IMR-90 (cell line): Measurements from ENCODE around the gene R3HDM4. TPM values are rescaled to one million over a fixed set of nuclear protein-coding genes. Genes with fewer than 3 reads are reported as not detected.

ENCODE experiments used
- ATAC-seq: fragments of 200-7000 bp; cut with Tn5 transposase; 2 replicates; pipeline ENCODE4 v1.9.1; 2020; ENCODE audit warnings: low read depth, mild to moderate bottlenecking, moderate library complexity
- BruUV-seq: library from RNA; stranded (reverse); fragments of 400-500 nt; replicated peaks from 2 replicates; lab custom pipeline; 2021; lab: Mats Ljungman, UMichigan
- CTCF ChIA-PET: fragments of 300-600 bp; formaldehyde crosslinking; extraction: SDS; loops from one replicate; lab custom pipeline; 2021; ENCODE audit warnings: antibody characterized with exemption; lab: Yijun Ruan, JAX
- POLR2A ChIA-PET: fragments of 300-600 bp; sonication (Branson Sonifier 250); formaldehyde crosslinking; loops from one replicate; lab custom pipeline; 2022; ENCODE audit warnings: antibody characterized with exemption; ENCODE audit not compliant: unreplicated experiment; lab: Charles Lee
- DNase-seq: peaks from one replicate; pipeline ENCODE4 v3.0.0; 2013
- H2AFZ ChIP-seq: replicated peaks from 2 replicates; pipeline ENCODE3; 2013; ENCODE audit warnings: low read length, mild to moderate bottlenecking; ENCODE audit not compliant: poor library complexity
- H2AK5ac ChIP-seq: 2 replicates; pipeline ENCODE4 v1.6.1; 2013; ENCODE audit warnings: low read depth, low read length, inconsistent platforms
- H2AK9ac ChIP-seq: replicated peaks from 2 replicates; pipeline ENCODE3; 2013; ENCODE audit warnings: mild to moderate bottlenecking, low read depth, low read length, moderate library complexity; ENCODE audit not compliant: poor library complexity
- H2BK120ac ChIP-seq: 2 replicates; pipeline ENCODE4 v1.6.1; 2013; ENCODE audit warnings: low read depth, low read length, inconsistent platforms
- H2BK15ac ChIP-seq: 3 replicates; pipeline ENCODE4 v1.6.1; 2013; ENCODE audit warnings: low read depth, low read length, inconsistent platforms
- H2BK20ac ChIP-seq: 2 replicates; pipeline ENCODE4 v1.6.1; 2013; ENCODE audit warnings: low read depth, mild to moderate bottlenecking, inconsistent platforms, low read length, moderate library complexity
- H2BK5ac ChIP-seq: 2 replicates; pipeline ENCODE4 v1.6.1; 2013; ENCODE audit warnings: mild to moderate bottlenecking, low read depth, low read length, inconsistent platforms; ENCODE audit not compliant: poor library complexity, severe bottlenecking
- H3K14ac ChIP-seq: replicated peaks from 2 replicates; pipeline ENCODE4 v1.6.1; 2013; ENCODE audit warnings: low read depth, low read length, inconsistent platforms
- H3K18ac ChIP-seq: 2 replicates; pipeline ENCODE4 v1.6.1; 2013; ENCODE audit warnings: low read depth, low read length, control low read depth
- H3K23ac ChIP-seq: 2 replicates; pipeline ENCODE4 v1.6.1; 2013; ENCODE audit warnings: low read depth, low read length, inconsistent platforms
- H3K27ac ChIP-seq: 2 replicates; pipeline ENCODE4 v1.5.1; 2013; ENCODE audit warnings: mild to moderate bottlenecking, control low read depth, low read length; ENCODE audit not compliant: insufficient read depth
- H3K27me3 ChIP-seq: 2 replicates; pipeline ENCODE4 v1.6.1; 2013; ENCODE audit warnings: low read length; ENCODE audit not compliant: control insufficient read depth, insufficient read depth
- H3K36me3 ChIP-seq: 2 replicates; pipeline ENCODE4 v1.6.1; 2013; ENCODE audit warnings: low read length, mixed read lengths; ENCODE audit not compliant: control insufficient read depth, insufficient read depth
- H3K4ac ChIP-seq: 2 replicates; pipeline ENCODE4 v1.6.1; 2013; ENCODE audit warnings: low read depth, low read length, inconsistent platforms
- H3K4me1 ChIP-seq: 2 replicates; pipeline ENCODE4 v1.6.1; 2013; ENCODE audit warnings: low read length, mixed read lengths; ENCODE audit not compliant: control insufficient read depth, insufficient read depth
- H3K4me2 ChIP-seq: 2 replicates; pipeline ENCODE4 v1.6.1; 2013; ENCODE audit warnings: low read depth, mild to moderate bottlenecking, control low read depth, low read length, moderate library complexity
- H3K4me3 ChIP-seq: 2 replicates; pipeline ENCODE4 v1.5.1; 2013; ENCODE audit warnings: low read depth, mild to moderate bottlenecking, control low read depth, low read length, moderate library complexity; ENCODE audit not compliant: insufficient read depth
- H3K56ac ChIP-seq: 2 replicates; pipeline ENCODE4 v1.6.1; 2013; ENCODE audit warnings: low read length, inconsistent platforms; ENCODE audit not compliant: insufficient read depth; ENCODE audit errors: extremely low read depth
- H3K79me1 ChIP-seq, 2 experiments: 2 replicates each; pipeline ENCODE4 v1.6.1; 2013; ENCODE audit warnings: low read length in 2 of 2, inconsistent platforms in 1 of 2, low read depth in 1 of 2
- H3K9ac ChIP-seq: 2 replicates; pipeline ENCODE4 v1.6.1; 2013; ENCODE audit warnings: low read depth, low read length, control low read depth
- H3K9me1 ChIP-seq: 2 replicates; pipeline ENCODE4 v1.6.1; 2013; ENCODE audit warnings: low read length, inconsistent platforms; ENCODE audit not compliant: insufficient read depth
- H3K9me3 ChIP-seq: 2 replicates; pipeline ENCODE4 v1.6.1; 2013; ENCODE audit warnings: low read length; ENCODE audit not compliant: control insufficient read depth, insufficient read depth
- H4K20me1 ChIP-seq: 2 replicates; pipeline ENCODE4 v1.6.1; 2013; ENCODE audit warnings: low read length, inconsistent platforms; ENCODE audit not compliant: insufficient read depth
- H4K5ac ChIP-seq: 2 replicates; pipeline ENCODE4 v1.6.1; 2013; ENCODE audit warnings: mild to moderate bottlenecking, low read depth, low read length, control low read depth
- H4K8ac ChIP-seq, 2 experiments: 2 replicates each; pipeline ENCODE4 v1.6.1; 2013; ENCODE audit warnings: low read depth in 2 of 2, low read length in 2 of 2, control low read depth in 1 of 2, inconsistent platforms in 1 of 2
- H4K91ac ChIP-seq: 2 replicates; pipeline ENCODE4 v1.6.1; 2013; ENCODE audit warnings: low read depth, low read length, inconsistent platforms; ENCODE audit not compliant: insufficient read depth
- BHLHE40 ChIP-seq: fragments of 150-350 bp; IDR thresholded peaks from 2 replicates; pipeline ENCODE4 v1.6.1; 2016; ENCODE audit warnings: mild to moderate bottlenecking, low read depth, low read length
- CEBPB ChIP-seq: IDR thresholded peaks from 2 replicates; pipeline ENCODE4 v1.6.1; 2012; ENCODE audit warnings: low read depth, low read length, improper control_type of control experiment
- CTCF ChIP-seq: conservative IDR thresholded peaks from 2 replicates; pipeline ENCODE4 v1.5.1; 2012; ENCODE audit warnings: mild to moderate bottlenecking, low read depth, low read length, improper control_type of control experiment
- FOS ChIP-seq: fragments of 150-350 bp; IDR thresholded peaks from 2 replicates; pipeline ENCODE4 v1.6.1; 2016; ENCODE audit warnings: low read depth, low read length
- MAFK ChIP-seq: IDR thresholded peaks from 2 replicates; pipeline ENCODE4 v1.6.1; 2012; ENCODE audit warnings: low read depth, low read length, improper control_type of control experiment
- MAZ ChIP-seq: IDR thresholded peaks from 2 replicates; pipeline ENCODE4 v1.6.1; 2012; ENCODE audit warnings: low read depth, mild to moderate bottlenecking, low read length, improper control_type of control experiment, moderate library complexity, borderline replicate concordance
- MXI1 ChIP-seq: IDR thresholded peaks from 2 replicates; pipeline ENCODE4 v1.6.1; 2012; ENCODE audit warnings: low read depth, mild to moderate bottlenecking, low read length, moderate library complexity, borderline replicate concordance
- NFE2L2 ChIP-seq: fragments of 150-350 bp; IDR thresholded peaks from 2 replicates; pipeline ENCODE4 v1.6.1; 2016; ENCODE audit warnings: low read depth, mild to moderate bottlenecking, low read length
- POLR2A ChIP-seq: IDR thresholded peaks from 2 replicates; pipeline ENCODE4 v1.6.1; 2012; ENCODE audit warnings: mild to moderate bottlenecking, low read depth, low read length
- RAD21 ChIP-seq: IDR thresholded peaks from 2 replicates; pipeline ENCODE4 v1.6.1; 2012; ENCODE audit warnings: low read length, improper control_type of control experiment
- RCOR1 ChIP-seq: IDR thresholded peaks from 2 replicates; pipeline ENCODE4 v1.6.1; 2012; ENCODE audit warnings: mild to moderate bottlenecking, low read length, improper control_type of control experiment; ENCODE audit not compliant: insufficient replicate concordance
- RFX5 ChIP-seq: IDR thresholded peaks from 2 replicates; pipeline ENCODE4 v1.8.0; 2012; ENCODE audit warnings: low read depth, mild to moderate bottlenecking, low read length, moderate library complexity
- SMC3 ChIP-seq: fragments of 150-350 bp; IDR thresholded peaks from 2 replicates; pipeline ENCODE4 v1.6.1; 2016; ENCODE audit warnings: low read depth, mild to moderate bottlenecking, antibody characterized with exemption, low read length, moderate library complexity
- USF2 ChIP-seq: fragments of 150-350 bp; IDR thresholded peaks from 2 replicates; pipeline ENCODE4 v1.6.1; 2017; ENCODE audit warnings: mild to moderate bottlenecking, antibody characterized with exemption, low read length, low read depth
- WGBS, 2 experiments: methylation state at CpG; one replicate each; pipeline versions ENCODE4 v1.1.5 to v1.1.7; 2013; ENCODE audit warnings: missing lambda C conversion rate in 2 of 2; ENCODE audit not compliant: insufficient read length in 1 of 2; ENCODE audit errors: extremely low coverage in 2 of 2; 5-methylcytosine and 5-hydroxymethylcytosine counted together
- dilution Hi-C: fragments of 300-500 bp; cut with HindIII; formaldehyde crosslinking; loops from one replicate; pipeline ENCODE4 v1.14.3; 2018; ENCODE audit warnings: low sequenced_read_pairs; ENCODE audit not compliant: unreplicated experiment
- in situ Hi-C: fragments of 300-500 bp; cut with MboI; formaldehyde crosslinking; loops from 3 replicates; pipeline ENCODE4 v1.14.3; 2019; ENCODE audit warnings: low sequenced_read_pairs, inconsistent platforms, mixed read lengths
- intact Hi-C: fragments of 100-400 bp; cut with micrococcal nuclease; formaldehyde crosslinking; loops from 2 replicates; pipeline ENCODE4 v1.10.0; 2022
- polyA plus RNA-seq, 3 experiments: library from polyadenylated mRNA; depleted of rRNA; stranded (reverse); fragments of >200 nt; gene quantifications; 2 replicates each; pipeline ENCODE4 v1.2.3, GENCODE V29; 2012; ENCODE audit warnings: low replicate concordance in 1 of 3
- total RNA-seq: library from RNA; depleted of rRNA; stranded (reverse); fragments of >200 nt; gene quantifications from 2 replicates; pipeline ENCODE4 v1.2.3, GENCODE V29; 2012

The R3HDM4 gene
- total and polyA plus RNA-seq, 2 of the 4 experiments (the other 2 are of a cell fraction), result 9.0 to 51.5 TPM

- H3K14ac ChIP-seq, result no peak overlapping the region
- CTCF ChIA-PET, result interaction anchor here (0.5 kb wide), 1 partner anchor 129 kb away, joined by 4 read pairs; no protein-coding TSS in a partner anchor
Measured at GRCh38 chr19:899336-900042, 13.5 kb downstream of the R3HDM4 start.

More at GRCh38 chr19:899336-900042, 13.5 kb downstream of the R3HDM4 start:
- Histone ChIP-seq H3K4me2 (no peak overlapping the region), H2AFZ (no peak overlapping the region), H2BK120ac (no peak overlapping the region), H2AK5ac (no peak overlapping the region), H3K27ac (no peak overlapping the region), H3K23ac (no peak overlapping the region), H3K56ac (no peak overlapping the region), H3K18ac (no peak overlapping the region), H3K36me3 (peaks cover 27% of the 10 kb centered on the region; the same call in 1 of the 2 replicates), H4K8ac (no peak overlapping the region), H3K4ac (no peak overlapping the region), H4K20me1 (peaks cover 44% of the 10 kb centered on the region), H3K79me1 (peaks cover 6 to 34% of the 10 kb centered on the region in 2 experiments; a peak in 3 of 4 replicates), H3K9me1 (peaks cover 6% of the 10 kb centered on the region), H2BK20ac (no peak overlapping the region), H4K5ac (no peak overlapping the region), H4K91ac (no peak overlapping the region), H3K9ac (no peak overlapping the region), H2BK15ac (no peak overlapping the region), H3K4me1 (peaks cover 2% of the 10 kb centered on the region; the same call in 1 of the 2 replicates), H2AK9ac (no peak overlapping the region), H2BK5ac (no peak overlapping the region), H3K9me3 (no peaks in the 10 kb centered on the region), H3K27me3 (no peaks in the 10 kb centered on the region), H3K4me3 (no peak overlapping the region)
- dilution Hi-C loops (no loop called here), in situ Hi-C loops (no loop called here), intact Hi-C loops (no loop called here)
- ATAC-seq (no peak), DNase-seq (no peak)
- POLR2A ChIA-PET, result no interaction called here
- WGBS, 2 experiments, result 80% methylated on average over 5 of the region's 32 CpGs; no CpG with 5 or more reads in 1 of the 2 experiments
- TF ChIP-seq MXI1 (no peak), RFX5 (no peak), RAD21 (no peak), BHLHE40 (no peak), FOS (no peak), CTCF (no peak), MAFK (no peak), SMC3 (no peak), CEBPB (no peak), POLR2A (no peak), RCOR1 (no peak), USF2 (no peak), NFE2L2 (no peak), MAZ (no peak)
- no TSS peak for BruUV-seq
